H9 (cell line): ENCODE measurements around the gene PBX1. TPM values are rescaled to one million over a fixed set of nuclear protein-coding genes. Genes with fewer than 3 reads are reported as not detected.

ENCODE experiments used
- DNase-seq: peaks from one replicate; pipeline ENCODE4 v3.0.0-alpha.2; 2017
- H2AFZ ChIP-seq: one replicate; pipeline ENCODE4 v1.6.1; 2013; ENCODE audit warnings: mild to moderate bottlenecking, low read length, control low read depth, moderate library complexity
- H2AK5ac ChIP-seq: 2 replicates; pipeline ENCODE4 v1.6.1; 2013; ENCODE audit warnings: low read length, control low read depth, mixed read lengths; ENCODE audit not compliant: insufficient read length
- H2BK120ac ChIP-seq: one replicate; pipeline ENCODE4 v1.6.1; 2013; ENCODE audit warnings: low read depth, mild to moderate bottlenecking, low read length, control low read depth, inconsistent platforms; ENCODE audit not compliant: poor library complexity, severe bottlenecking
- H2BK12ac ChIP-seq: 2 replicates; pipeline ENCODE4 v1.6.1; 2013; ENCODE audit warnings: low read length, control low read depth, mixed read lengths, low read depth; ENCODE audit not compliant: insufficient read length
- H2BK15ac ChIP-seq: 2 replicates; pipeline ENCODE4 v1.6.1; 2013; ENCODE audit warnings: low read depth, low read length, control low read depth
- H2BK20ac ChIP-seq: one replicate; pipeline ENCODE4 v1.6.1; 2013; ENCODE audit warnings: low read depth, mild to moderate bottlenecking, low read length, control low read depth, inconsistent platforms; ENCODE audit not compliant: poor library complexity, severe bottlenecking
- H2BK5ac ChIP-seq: 2 replicates; pipeline ENCODE4 v1.6.1; 2013; ENCODE audit warnings: low read length, control low read depth, mixed read lengths; ENCODE audit not compliant: insufficient read length
- H3K14ac ChIP-seq: 2 replicates; pipeline ENCODE4 v1.6.1; 2013; ENCODE audit warnings: low read length, control low read depth; ENCODE audit not compliant: insufficient read depth
- H3K18ac ChIP-seq: 2 replicates; pipeline ENCODE4 v1.6.1; 2013; ENCODE audit warnings: low read depth, mild to moderate bottlenecking, mixed read lengths, low read length, control low read depth; ENCODE audit not compliant: insufficient read length
- H3K23ac ChIP-seq: 2 replicates; pipeline ENCODE4 v1.6.1; 2013; ENCODE audit warnings: low read length, control low read depth, mixed read lengths, low read depth; ENCODE audit not compliant: insufficient read length
- H3K23me2 ChIP-seq: 2 replicates; pipeline ENCODE4 v1.6.1; 2013; ENCODE audit warnings: low read depth, mild to moderate bottlenecking, mixed read lengths, low read length, control low read depth; ENCODE audit not compliant: insufficient read length, poor library complexity, severe bottlenecking
- H3K27ac ChIP-seq: 2 replicates; pipeline ENCODE4 v1.5.1; 2013; ENCODE audit warnings: low read length, control low read depth, mixed read lengths, low read depth; ENCODE audit not compliant: insufficient read length
- H3K27me3 ChIP-seq: 2 replicates; pipeline ENCODE4 v1.6.1; 2013; ENCODE audit warnings: low read length, control low read depth, inconsistent platforms; ENCODE audit not compliant: insufficient read depth
- H3K4ac ChIP-seq: 2 replicates; pipeline ENCODE4 v1.6.1; 2013; ENCODE audit warnings: low read depth, mild to moderate bottlenecking, control low read depth, inconsistent platforms, low read length, moderate library complexity
- H3K4me1 ChIP-seq: 2 replicates; pipeline ENCODE4 v1.6.1; 2013; ENCODE audit warnings: low read length, control low read depth, inconsistent platforms; ENCODE audit not compliant: insufficient read depth
- H3K4me2 ChIP-seq: 2 replicates; pipeline ENCODE4 v1.6.1; 2013; ENCODE audit warnings: low read length, control low read depth, mixed read lengths; ENCODE audit not compliant: insufficient read length, insufficient read depth
- H3K56ac ChIP-seq: 2 replicates; pipeline ENCODE4 v1.6.1; 2013; ENCODE audit warnings: low read depth, mild to moderate bottlenecking, mixed read lengths, low read length, control low read depth; ENCODE audit not compliant: insufficient read length
- H3K79me1 ChIP-seq: 2 replicates; pipeline ENCODE4 v1.6.1; 2013; ENCODE audit warnings: low read depth, mild to moderate bottlenecking, moderate library complexity, low read length, control low read depth, inconsistent platforms; ENCODE audit not compliant: insufficient read depth, poor library complexity, severe bottlenecking
- H3K79me2 ChIP-seq: 2 replicates; pipeline ENCODE4 v1.6.1; 2013; ENCODE audit warnings: low read length, control low read depth, inconsistent platforms; ENCODE audit not compliant: insufficient read depth
- H3K9ac ChIP-seq: 2 replicates; pipeline ENCODE4 v1.6.1; 2013; ENCODE audit warnings: low read length, control low read depth, mixed read lengths; ENCODE audit not compliant: insufficient read length; ENCODE audit errors: extremely low read depth
- H3K9me3 ChIP-seq: one replicate; pipeline ENCODE4 v1.6.1; 2013; ENCODE audit warnings: low read depth, low read length, inconsistent platforms; ENCODE audit not compliant: control insufficient read depth
- H3T11ph ChIP-seq: one replicate; pipeline ENCODE4 v1.6.1; 2013; ENCODE audit warnings: mild to moderate bottlenecking, low read length, control low read depth, inconsistent platforms
- H4K20me1 ChIP-seq: one replicate; pipeline ENCODE4 v1.6.1; 2013; ENCODE audit not compliant: control insufficient read depth, insufficient read length, insufficient read depth
- H4K5ac ChIP-seq: 2 replicates; pipeline ENCODE4 v1.6.1; 2013; ENCODE audit warnings: low read depth, mild to moderate bottlenecking, mixed read lengths, low read length, control low read depth; ENCODE audit not compliant: insufficient read length
- H4K8ac ChIP-seq: replicated peaks from 2 replicates; pipeline ENCODE4 v1.6.1; 2013; ENCODE audit warnings: low read length, control low read depth, mixed read lengths, low read depth; ENCODE audit not compliant: insufficient read length
- H4K91ac ChIP-seq: 2 replicates; pipeline ENCODE4 v1.6.1; 2013; ENCODE audit warnings: low read depth, mild to moderate bottlenecking, moderate library complexity, mixed read lengths, low read length, control low read depth; ENCODE audit not compliant: insufficient read length
- H3K27ac Mint-ChIP-seq, 3 experiments: 2 replicates in 2 of 3; 3 replicates in 1 of 3; pipeline ENCODE4 v1.8.0; 2020 to 2021; ENCODE audit warnings: mixed read lengths in 3 of 3, mild to moderate bottlenecking in 1 of 3, moderate library complexity in 1 of 3
- H3K27me3 Mint-ChIP-seq: 2 replicates; pipeline ENCODE4 v1.8.0; 2021; ENCODE audit warnings: low read depth, mild to moderate bottlenecking, moderate library complexity, mixed read lengths
- H3K36me3 Mint-ChIP-seq, 3 experiments: 2 replicates in 2 of 3; 3 replicates in 1 of 3; pipeline ENCODE4 v1.8.0; 2020 to 2021; ENCODE audit warnings: low read depth in 3 of 3, mixed read lengths in 3 of 3; ENCODE audit not compliant: insufficient read depth in 1 of 3
- H3K4me1 Mint-ChIP-seq, 2 experiments: 2 replicates each; pipeline ENCODE4 v1.8.0; 2020; ENCODE audit warnings: mixed read lengths in 2 of 2
- H3K4me3 Mint-ChIP-seq, 2 experiments: 2 replicates in 1 of 2; 3 replicates in 1 of 2; pipeline ENCODE4 v1.8.0; 2020 to 2021; ENCODE audit warnings: mild to moderate bottlenecking in 2 of 2, mixed read lengths in 2 of 2, moderate library complexity in 1 of 2
- H3K9me3 Mint-ChIP-seq, 2 experiments: 2 replicates in 1 of 2; 3 replicates in 1 of 2; pipeline ENCODE4 v1.8.0; 2020; ENCODE audit warnings: mild to moderate bottlenecking in 2 of 2, mixed read lengths in 2 of 2, moderate library complexity in 1 of 2
- CTCF ChIP-seq: fragments of 200-600 bp; sonication (generic); conservative IDR thresholded peaks from 3 replicates; pipeline ENCODE4 v1.8.0; 2021; ENCODE audit warnings: antibody characterized with exemption, mild to moderate bottlenecking
- WGBS: extraction: QIAGEN DNeasy Blood & Tissue Kit; methylation state at CpG from one replicate; pipeline ENCODE4 v1.1.7; 2013; ENCODE audit warnings: missing lambda C conversion rate, low lambda C conversion rate, mixed read lengths; ENCODE audit not compliant: insufficient read length; ENCODE audit errors: extremely low coverage; 5-methylcytosine and 5-hydroxymethylcytosine counted together
- total RNA-seq: library from RNA; stranded (reverse); gene quantifications from 2 replicates; pipeline ENCODE4 v1.2.1, GENCODE V29; 2021

Gene PBX1
- total RNA-seq, 1 experiment from 2014 or later, result 142 TPM

GRCh38 chr1:164644774-164645644 lies 86.0 kb downstream of the PBX1 start:
- no peak for TF ChIP-seq CTCF
- H3K56ac ChIP-seq, result no peak overlapping the region
- H3K27me3 ChIP-seq, result no peaks in the 10 kb centered on the region
- H4K91ac ChIP-seq, result no peak overlapping the region
- H3K4me1 Mint-ChIP-seq, result peaks cover 58 to 67% of the 10 kb centered on the region in 2 experiments
- peaks cover 2% of the 10 kb centered on the region for H3K79me1 ChIP-seq
- H2AFZ ChIP-seq, result no peak overlapping the region
- no peaks in the 10 kb centered on the region for H3K27me3 Mint-ChIP-seq
- H3K9me3 Mint-ChIP-seq, result no peaks in the 10 kb centered on the region
- H4K20me1 ChIP-seq, result no peaks in the 10 kb centered on the region
- no peak overlapping the region for H3K23ac ChIP-seq
- no peak overlapping the region for H3T11ph ChIP-seq
- H2BK15ac ChIP-seq, result no peak overlapping the region
- H3K27ac ChIP-seq, result no peak overlapping the region
- no peak overlapping the region for H3K9ac ChIP-seq
- peaks cover 19% of the 10 kb centered on the region; the same call in 1 of the 2 replicates for H3K4me1 ChIP-seq
- no peaks in the 10 kb centered on the region for H3K9me3 ChIP-seq
- H2BK20ac ChIP-seq, result no peak overlapping the region
- H3K14ac ChIP-seq, result no peak overlapping the region
- no peaks in the 10 kb centered on the region for H3K23me2 ChIP-seq
- no peak overlapping the region for H4K8ac ChIP-seq
- no peak overlapping the region for H3K4me3 Mint-ChIP-seq
- H3K79me2 ChIP-seq, result peaks cover 9% of the 10 kb centered on the region; the same call in 1 of the 2 replicates
- H2BK5ac ChIP-seq, result no peak overlapping the region
- no peak for DNase-seq
- peaks cover 10 to 31% (median 22%) of the 10 kb centered on the region in 3 experiments; a peak in 6 of 7 replicates for H3K36me3 Mint-ChIP-seq
- no peak overlapping the region for H2AK5ac ChIP-seq
- H2BK12ac ChIP-seq, result no peak overlapping the region
- no peak overlapping the region for H3K4me2 ChIP-seq
- no CpG with 5 or more reads among the region's 6 CpGs for WGBS
- H3K27ac Mint-ChIP-seq, result peak overlapping the region in 2 of 3 experiments; percentile 52 to 93; a peak in 3 of 7 replicates
- no peak overlapping the region for H4K5ac ChIP-seq
- H2BK120ac ChIP-seq, result no peak overlapping the region
- no peak overlapping the region for H3K4ac ChIP-seq
- H3K18ac ChIP-seq, result no peak overlapping the region
